BE2C (cell line): Measurements from ENCODE around the gene FBXW10B. TPM values are rescaled to one million over a fixed set of nuclear protein-coding genes. Genes with fewer than 3 reads are reported as not detected.
"Not testable (repeated sequence)": the region's sequence is repeated elsewhere in the genome, so short reads cannot be mapped to it uniquely, and the experiment has no call there.

ENCODE experiments used
- DNase-seq: peaks from one replicate; pipeline ENCODE4 v3.0.0-alpha.2; 2020
- H3K27me3 ChIP-seq: fragments of 250-450 bp; sonication (Bioruptor Pico); 2 replicates; pipeline ENCODE4 v1.5.1; 2020; ENCODE audit warnings: mild to moderate bottlenecking
- H3K36me3 ChIP-seq: fragments of 250-450 bp; sonication (Bioruptor Pico); 2 replicates; pipeline ENCODE4 v1.5.1; 2020; ENCODE audit warnings: mild to moderate bottlenecking
- H3K4me1 ChIP-seq: fragments of 250-450 bp; sonication (Bioruptor Pico); 2 replicates; pipeline ENCODE4 v1.5.1; 2020
- H3K4me3 ChIP-seq: 2 replicates; pipeline ENCODE4 v1.5.1; 2011; ENCODE audit warnings: low read depth, low read length
- H3K9me3 ChIP-seq: fragments of 250-450 bp; sonication (Bioruptor Pico); 2 replicates; pipeline ENCODE4 v1.5.1; 2020
- polyA plus RNA-seq: library from polyadenylated mRNA; unstranded; fragments of >200 nt; gene quantifications from one replicate; pipeline ENCODE4 v1.2.1, GENCODE V29; 2012; ENCODE audit warnings: low read depth, missing spikeins; ENCODE audit not compliant: insufficient read length, insufficient read depth
- TF ChIP-seq, protein P1 (sequence below): IDR thresholded peaks from 2 replicates; pipeline ENCODE4 v1.5.1; 2012; ENCODE audit warnings: mild to moderate bottlenecking, low read depth, low read length

Gene FBXW10B, protein sequence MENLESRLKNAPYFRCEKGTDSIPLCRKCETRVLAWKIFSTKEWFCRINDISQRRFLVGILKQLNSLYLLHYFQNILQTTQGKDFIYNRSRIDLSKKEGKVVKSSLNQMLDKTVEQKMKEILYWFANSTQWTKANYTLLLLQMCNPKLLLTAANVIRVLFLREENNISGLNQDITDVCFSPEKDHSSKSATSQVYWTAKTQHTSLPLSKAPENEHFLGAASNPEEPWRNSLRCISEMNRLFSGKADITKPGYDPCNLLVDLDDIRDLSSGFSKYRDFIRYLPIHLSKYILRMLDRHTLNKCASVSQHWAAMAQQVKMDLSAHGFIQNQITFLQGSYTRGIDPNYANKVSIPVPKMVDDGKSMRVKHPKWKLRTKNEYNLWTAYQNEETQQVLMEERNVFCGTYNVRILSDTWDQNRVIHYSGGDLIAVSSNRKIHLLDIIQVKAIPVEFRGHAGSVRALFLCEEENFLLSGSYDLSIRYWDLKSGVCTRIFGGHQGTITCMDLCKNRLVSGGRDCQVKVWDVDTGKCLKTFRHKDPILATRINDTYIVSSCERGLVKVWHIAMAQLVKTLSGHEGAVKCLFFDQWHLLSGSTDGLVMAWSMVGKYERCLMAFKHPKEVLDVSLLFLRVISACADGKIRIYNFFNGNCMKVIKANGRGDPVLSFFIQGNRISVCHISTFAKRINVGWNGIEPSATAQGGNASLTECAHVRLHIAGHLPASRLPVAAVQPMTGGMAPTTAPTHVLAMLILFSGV
- 1.1 TPM for polyA plus RNA-seq

DNA sequence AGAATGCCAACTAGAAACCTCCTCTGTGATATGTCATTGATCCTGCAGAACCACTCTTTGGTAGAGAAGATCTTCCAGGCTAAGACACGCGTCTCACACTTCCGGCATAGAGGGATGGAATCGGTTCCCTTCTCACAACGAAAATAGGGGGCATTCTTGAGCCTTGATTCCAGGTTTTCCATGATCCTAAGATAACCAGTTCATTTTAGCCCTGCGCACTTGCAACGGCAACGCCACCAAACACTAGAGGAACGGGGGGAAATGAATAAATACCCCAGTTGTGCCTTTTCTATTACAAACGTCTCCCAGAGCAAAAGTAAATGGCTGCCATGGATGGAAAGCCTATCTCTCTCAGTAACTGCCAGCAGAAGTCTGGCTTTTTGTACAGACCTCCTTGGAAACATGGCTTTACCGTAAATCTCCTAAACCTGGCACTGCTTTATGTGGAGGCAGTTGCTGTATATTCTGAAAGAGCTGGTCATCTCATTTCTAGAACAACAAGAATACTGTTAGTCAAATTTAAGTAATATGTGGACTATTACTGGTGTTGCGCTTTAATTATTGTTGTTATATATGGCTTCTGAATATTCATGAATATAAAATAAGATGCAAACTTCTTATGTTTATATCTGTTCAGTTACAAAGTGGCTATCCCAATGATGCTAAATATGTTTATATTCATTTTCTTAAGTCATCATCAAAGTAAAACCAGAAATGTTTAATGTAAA, at the start of gene FBXW10B:
FBXW10B (minus strand) TSS at position 374 of the 728 bp plus-strand sequence; CDS start at position 182, 192 bp downstream.
- not testable (repeated sequence) for H3K27me3 ChIP-seq, DNase-seq, H3K9me3 ChIP-seq, H3K36me3 ChIP-seq, H3K4me1 ChIP-seq
- peak within 1 kb of the TSS; percentile 21; the same call in 1 of the 2 replicates for H3K4me3 ChIP-seq

DNA sequence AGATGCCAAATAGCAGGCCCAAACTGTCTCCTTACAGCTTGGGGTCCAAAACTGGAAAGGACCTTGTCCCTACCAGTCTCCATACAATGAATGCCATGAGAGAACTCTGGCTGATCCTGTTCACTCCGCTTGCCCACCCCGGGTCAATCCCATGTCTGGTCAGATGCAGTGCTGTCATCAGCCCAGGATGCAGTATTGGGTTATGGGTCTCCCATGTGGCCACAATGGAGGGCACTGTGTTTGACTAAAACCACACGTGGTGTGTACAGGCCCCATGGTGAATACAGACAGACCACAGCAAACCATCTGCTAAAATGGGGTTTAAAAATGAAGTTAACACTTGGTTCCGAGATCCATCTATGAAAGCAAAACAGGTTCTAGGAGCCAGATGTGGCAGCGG, 44.2 kb upstream of the FBXW10B start:
- Histone ChIP-seq H3K4me1 (no peaks in the 10 kb centered on the region), H3K27me3 (no peaks in the 10 kb centered on the region), H3K4me3 (no peak overlapping the region), H3K9me3 (no peaks in the 10 kb centered on the region), H3K36me3 (no peaks in the 10 kb centered on the region)
- TF ChIP-seq, protein P1, sequence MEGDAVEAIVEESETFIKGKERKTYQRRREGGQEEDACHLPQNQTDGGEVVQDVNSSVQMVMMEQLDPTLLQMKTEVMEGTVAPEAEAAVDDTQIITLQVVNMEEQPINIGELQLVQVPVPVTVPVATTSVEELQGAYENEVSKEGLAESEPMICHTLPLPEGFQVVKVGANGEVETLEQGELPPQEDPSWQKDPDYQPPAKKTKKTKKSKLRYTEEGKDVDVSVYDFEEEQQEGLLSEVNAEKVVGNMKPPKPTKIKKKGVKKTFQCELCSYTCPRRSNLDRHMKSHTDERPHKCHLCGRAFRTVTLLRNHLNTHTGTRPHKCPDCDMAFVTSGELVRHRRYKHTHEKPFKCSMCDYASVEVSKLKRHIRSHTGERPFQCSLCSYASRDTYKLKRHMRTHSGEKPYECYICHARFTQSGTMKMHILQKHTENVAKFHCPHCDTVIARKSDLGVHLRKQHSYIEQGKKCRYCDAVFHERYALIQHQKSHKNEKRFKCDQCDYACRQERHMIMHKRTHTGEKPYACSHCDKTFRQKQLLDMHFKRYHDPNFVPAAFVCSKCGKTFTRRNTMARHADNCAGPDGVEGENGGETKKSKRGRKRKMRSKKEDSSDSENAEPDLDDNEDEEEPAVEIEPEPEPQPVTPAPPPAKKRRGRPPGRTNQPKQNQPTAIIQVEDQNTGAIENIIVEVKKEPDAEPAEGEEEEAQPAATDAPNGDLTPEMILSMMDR, result no peak
- DNase-seq, result no peak

DNA sequence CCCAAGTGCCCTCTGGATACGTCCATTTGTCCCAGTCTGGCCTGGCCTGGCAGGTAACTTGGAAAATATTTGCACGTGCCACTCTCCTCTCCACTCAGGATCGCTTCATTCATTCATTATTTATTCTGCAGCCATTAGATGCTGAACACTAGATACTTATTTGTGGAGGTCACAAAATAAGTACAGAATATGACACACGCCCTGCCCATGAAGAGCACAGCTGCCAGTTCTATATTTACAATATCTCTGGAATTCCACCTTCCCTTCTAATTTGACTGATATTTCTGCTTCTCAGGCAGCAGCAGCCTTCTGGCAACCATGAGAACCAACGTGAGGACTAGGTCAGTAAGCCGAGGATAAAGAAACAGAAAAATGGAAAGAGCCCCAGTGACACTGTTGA, 43.7 kb upstream of the FBXW10B start:
- DNase-seq, result no peak
- Histone ChIP-seq H3K9me3 (no peaks in the 10 kb centered on the region), H3K36me3 (no peaks in the 10 kb centered on the region), H3K4me1 (no peaks in the 10 kb centered on the region), H3K27me3 (no peaks in the 10 kb centered on the region), H3K4me3 (no peak overlapping the region)
- TF ChIP-seq, protein P1, result no peak

DNA sequence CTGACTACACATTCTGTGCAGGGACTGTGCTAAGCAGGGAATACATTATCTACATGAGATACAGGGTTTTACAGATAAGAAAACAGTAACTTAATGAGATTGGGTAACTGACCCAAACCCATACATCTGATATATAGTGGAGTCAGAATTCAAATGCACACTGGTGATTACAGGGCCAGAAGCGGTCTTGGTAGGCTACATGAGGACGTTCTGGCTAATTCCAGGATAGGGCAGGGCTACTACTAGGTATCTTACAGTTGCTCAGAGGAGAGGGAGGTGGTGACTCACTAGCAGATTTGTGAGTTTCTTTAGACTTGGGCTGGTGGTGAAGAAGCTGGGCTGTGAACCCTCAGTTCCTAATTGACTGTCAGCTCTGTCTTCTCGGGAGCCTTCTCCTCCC, 43.2 kb upstream of the FBXW10B start:
- H3K9me3 ChIP-seq, result no peaks in the 10 kb centered on the region
- H3K4me3 ChIP-seq, result no peak overlapping the region
- DNase-seq, result no peak
- no peaks in the 10 kb centered on the region for H3K27me3 ChIP-seq
- TF ChIP-seq, protein P1, result no peak
- H3K4me1 ChIP-seq, result no peaks in the 10 kb centered on the region
- H3K36me3 ChIP-seq, result no peaks in the 10 kb centered on the region

DNA sequence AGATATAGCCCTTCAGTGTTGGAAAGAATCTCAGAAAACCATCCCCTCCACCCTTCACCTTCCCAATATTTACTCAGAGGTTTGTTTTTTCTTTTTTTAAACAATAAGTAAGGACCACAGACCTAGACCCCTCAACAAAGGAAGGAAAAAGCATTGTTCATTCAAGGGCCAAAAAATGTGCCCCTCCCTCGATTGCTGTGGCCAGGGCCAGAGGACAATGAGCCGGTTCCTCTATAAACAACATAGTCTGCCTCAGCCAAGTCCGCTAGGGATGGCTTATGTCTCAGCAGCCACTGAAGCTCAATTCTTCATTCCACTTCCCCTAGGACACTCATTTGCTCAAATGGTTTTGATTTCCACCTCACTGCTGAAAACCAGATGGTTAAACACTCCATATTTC, 40.6 kb upstream of the FBXW10B start:
- H3K4me3 ChIP-seq, result no peak overlapping the region
- H3K4me1 ChIP-seq, result no peaks in the 10 kb centered on the region
- TF ChIP-seq, protein P1, result no peak
- no peaks in the 10 kb centered on the region for H3K36me3 ChIP-seq
- no peaks in the 10 kb centered on the region for H3K9me3 ChIP-seq
- no peaks in the 10 kb centered on the region for H3K27me3 ChIP-seq
- no peak for DNase-seq

DNA sequence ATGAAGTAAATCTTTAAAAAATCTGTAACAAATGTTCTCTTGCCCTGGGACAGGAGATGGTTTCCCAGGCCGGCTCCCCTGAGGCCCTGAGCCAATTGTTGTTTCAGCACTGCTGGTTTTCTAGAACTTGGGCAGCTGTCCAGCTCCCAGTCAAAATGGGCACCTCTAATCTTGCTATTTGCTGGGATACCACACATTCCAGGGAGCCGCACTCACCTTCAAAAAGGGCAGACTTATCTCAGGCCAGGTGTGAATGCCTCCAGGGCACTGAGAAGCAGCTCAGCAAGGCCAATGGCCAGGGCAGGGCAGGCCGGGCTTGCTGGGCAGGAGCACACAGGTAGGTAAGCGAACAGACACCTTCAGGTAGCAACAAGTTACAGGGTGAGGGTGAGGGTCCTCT, 40.2 kb upstream of the FBXW10B start:
- Histone ChIP-seq H3K36me3 (no peaks in the 10 kb centered on the region), H3K4me3 (no peak overlapping the region), H3K9me3 (no peaks in the 10 kb centered on the region), H3K27me3 (no peaks in the 10 kb centered on the region), H3K4me1 (no peaks in the 10 kb centered on the region)
- no peak for DNase-seq
- TF ChIP-seq, protein P1, result no peak
